ENCODE results near the gene KCNH1.

Gene KCNH1

GRCh38 chr1:210800301-210800700 lies 333.6 kb downstream of the KCNH1 start:
- TF ChIP-seq CTCF (conservative IDR thresholded peaks at IDR 0.05): no peak
- H3K27ac ChIP-seq: no peak overlapping the region

DNA sequence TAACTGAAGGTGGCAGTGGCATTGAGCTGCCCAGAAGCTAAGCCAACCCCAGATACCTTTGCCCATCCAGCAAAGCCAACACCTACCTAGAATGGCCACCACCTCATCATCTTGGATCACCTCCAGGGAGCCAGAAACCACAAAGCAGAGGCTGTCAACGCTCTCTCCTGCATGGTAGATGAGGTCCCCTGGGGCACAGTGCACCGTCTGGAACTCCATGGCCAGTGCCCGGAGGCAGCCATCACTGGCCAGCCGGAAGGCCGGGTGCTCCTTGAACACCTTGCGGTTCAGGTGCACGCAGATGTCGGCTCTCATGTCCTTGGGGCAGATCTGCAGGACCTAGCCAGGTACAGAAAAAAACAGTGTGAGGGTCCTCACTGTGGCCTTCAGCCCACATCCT lies 336.5 kb downstream of the KCNH1 start:
- no peak overlapping the region for H3K27ac ChIP-seq
- no peak for TF ChIP-seq CTCF (conservative IDR thresholded peaks at IDR 0.05)

DNA sequence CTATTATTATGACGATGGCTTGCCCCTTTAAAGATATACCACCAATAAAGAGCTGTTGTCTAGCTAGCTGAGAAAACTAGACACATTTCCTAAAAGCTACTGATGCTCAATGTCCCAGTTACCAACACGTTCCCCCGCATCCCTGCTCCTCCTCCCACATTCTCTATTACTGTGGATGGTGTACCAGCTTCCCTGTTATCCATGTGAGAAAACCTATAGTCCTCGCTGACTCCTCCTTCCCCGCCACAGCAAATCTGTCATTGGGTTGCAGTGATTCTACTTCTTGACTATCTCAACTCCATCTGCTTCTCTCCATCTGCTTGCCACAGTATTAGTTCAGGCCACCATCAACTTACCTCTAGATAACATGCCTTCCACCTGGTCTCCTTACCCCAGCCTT lies 337.5 kb downstream of the KCNH1 start:
- no peak for TF ChIP-seq CTCF (conservative IDR thresholded peaks at IDR 0.05)
- no peak overlapping the region for H3K27ac ChIP-seq

- no peak for TF ChIP-seq CTCF (conservative IDR thresholded peaks at IDR 0.05)
- H3K27ac ChIP-seq: no peak overlapping the region
Observed at GRCh38 chr1:210794445-210794844, 339.5 kb downstream of the KCNH1 start.

DNA sequence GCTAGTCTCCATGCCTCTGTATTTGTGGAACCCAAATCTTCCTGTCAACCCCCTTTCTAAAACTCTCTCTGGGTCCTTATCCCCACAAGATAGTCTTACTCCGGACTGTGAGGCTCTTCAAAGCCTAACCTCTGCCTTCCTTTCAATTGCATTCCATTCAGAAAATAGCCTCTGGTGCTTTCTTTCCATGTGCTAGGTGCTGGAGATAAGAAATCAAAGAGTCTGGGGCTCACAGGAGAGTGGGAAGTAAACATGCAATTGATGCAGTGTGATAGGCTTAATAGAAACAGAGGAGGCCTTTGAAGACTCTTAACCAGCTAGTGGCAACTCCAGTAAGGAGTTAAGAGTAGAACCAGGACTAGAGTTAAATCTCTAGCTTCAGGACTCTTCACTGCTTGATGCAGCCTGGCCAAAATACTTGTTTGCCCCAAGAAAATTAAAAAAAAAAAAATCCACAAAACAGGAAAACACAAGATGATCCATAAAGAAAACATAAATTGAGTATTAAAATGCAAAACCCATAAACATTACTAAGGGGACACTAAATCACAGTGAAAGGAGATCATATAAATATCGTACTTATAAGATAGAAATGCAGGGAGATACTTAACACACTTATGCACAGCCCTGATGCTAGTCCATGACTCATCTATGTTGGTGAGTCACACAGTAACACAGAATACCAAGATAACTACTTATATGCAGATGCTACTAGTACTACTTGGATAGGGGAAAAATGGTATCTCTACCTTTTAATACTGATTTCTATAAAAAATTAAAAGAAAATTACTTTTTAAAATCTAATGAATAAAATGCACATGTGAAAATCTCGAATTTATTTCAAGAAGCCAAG lies 341.5 kb downstream of the KCNH1 start:
- H3K27ac ChIP-seq: no peak overlapping the region
- TF ChIP-seq CTCF (conservative IDR thresholded peaks at IDR 0.05): no peak

DNA sequence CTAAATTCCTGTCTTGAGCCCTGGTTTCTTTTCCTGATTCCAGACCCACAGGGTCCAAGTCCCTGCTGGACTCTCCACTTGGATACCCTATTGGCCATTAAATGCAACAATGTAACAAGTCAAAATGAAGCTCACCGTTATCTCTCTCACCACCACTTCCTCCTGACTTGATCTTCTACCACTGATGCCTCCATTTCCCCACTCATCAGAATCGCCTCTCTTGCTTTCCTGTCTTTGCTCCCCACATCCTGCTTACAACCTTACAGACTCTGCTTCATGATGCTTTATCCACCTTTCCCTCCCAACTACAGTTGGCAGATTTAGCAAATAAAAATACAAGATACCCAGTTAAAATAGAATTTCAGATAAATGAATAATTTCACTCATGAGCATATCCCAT lies 343.8 kb downstream of the KCNH1 start:
- no peak overlapping the region for H3K27ac ChIP-seq
- no peak for TF ChIP-seq CTCF (conservative IDR thresholded peaks at IDR 0.05)

DNA sequence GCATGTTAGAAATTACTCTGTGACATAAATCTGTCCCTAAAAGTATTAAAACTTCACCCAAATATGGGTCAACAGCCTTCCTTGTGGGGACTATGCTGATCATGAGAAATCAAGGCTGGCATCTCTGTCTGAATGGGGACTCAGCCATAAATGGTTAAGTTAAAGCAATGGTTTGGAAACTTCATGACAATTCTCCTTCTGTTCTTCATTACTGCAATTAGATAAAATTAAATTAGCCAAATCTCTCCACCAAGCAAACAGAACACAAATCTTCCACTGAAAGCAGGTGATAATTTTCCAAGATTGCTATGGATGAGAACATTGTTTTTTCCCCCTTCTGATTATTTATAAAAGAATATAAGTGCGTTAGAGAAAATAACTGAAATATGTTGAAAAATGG lies 346.1 kb downstream of the KCNH1 start:
- no peak for TF ChIP-seq CTCF (conservative IDR thresholded peaks at IDR 0.05)
- no peak overlapping the region for H3K27ac ChIP-seq

All from VCaP (cell line).